ENCODE measurements around the gene PHYKPL. TPM values are rescaled to one million over a fixed set of nuclear protein-coding genes. Genes with fewer than 3 reads are reported as not detected.
"Not testable (repeated sequence)": the region's sequence is repeated elsewhere in the genome, so short reads cannot be mapped to it uniquely, and the experiment has no call there.

The PHYKPL gene
- total RNA-seq, 1 donor from 2014 or later, result 42.4 TPM

DNA sequence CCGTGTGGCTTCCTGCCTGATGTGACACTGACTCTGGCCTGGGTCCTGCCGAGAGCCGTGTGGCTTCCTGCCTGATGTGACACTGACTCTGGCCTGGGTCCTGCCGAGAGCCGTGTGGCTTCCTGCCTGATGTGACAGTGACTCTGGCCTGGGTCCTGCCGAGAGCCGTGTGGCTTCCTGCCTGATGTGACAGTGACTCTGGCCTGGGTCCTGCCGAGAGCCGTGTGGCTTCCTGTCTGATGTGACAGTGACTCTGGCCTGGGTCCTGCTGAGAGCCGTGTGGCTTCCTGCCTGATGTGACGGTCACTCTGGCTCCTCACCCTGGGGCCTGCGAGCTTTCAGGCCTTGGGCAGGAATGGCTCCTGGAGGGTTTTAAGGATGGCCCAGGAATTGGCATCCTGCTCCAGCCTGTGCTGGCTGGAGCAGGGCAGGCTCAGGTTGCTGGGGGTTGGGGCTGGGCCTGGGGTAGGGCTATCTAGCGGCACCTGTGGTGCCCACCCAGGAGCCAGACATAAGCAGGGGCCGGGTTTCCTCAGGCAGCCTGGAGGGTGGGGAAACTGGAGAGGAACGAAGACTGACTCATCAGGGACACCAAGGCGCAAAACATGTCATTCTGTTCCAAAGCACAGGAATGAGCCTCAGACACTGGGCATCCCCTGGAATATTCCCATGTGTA lies 7.2 kb upstream of the PHYKPL start:
- not testable (repeated sequence) for DNase-seq

DNA sequence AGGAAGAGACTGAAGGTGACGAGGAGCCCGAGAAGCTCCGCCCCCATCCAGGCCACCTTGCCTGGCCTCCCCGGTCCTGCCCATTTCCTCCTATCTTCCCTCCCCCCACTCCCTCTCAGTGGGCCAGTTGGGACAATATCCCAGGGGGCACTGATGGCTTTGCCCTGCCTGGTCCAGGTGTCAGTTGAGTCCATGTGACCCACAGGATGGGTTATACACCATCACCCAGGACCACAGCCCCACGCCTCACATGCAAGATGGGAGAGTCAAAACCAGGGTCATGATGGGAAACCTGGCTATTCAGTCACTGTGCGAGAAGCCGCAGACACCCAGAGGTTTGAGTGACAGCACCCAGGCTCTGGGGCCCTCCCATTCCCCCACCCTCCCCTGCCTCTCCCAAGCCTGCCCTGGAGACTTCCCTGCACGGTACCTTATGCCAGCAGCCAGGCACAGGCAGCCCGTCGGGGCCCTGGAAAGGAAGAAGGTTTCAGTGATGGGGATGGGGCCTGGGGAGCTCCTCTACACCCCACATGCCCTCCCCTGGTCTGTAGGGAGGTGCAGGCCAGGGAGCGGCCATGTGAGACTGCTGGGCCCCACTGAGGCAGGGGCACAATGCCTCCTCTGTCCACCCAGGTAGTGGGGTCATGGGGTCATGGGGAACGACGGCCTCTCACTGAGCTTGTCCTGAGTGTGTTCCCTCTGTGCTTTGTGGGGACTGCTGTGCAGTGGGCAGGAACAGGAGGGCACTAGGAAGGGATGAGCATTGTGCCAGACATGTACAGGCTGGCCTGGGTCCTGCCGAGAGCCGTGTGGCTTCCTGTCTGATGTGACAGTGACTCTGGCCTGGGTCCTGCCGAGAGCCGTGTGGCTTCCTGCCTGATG lies 6.3 kb upstream of the PHYKPL start:
- DNase-seq, result no peak

DNA sequence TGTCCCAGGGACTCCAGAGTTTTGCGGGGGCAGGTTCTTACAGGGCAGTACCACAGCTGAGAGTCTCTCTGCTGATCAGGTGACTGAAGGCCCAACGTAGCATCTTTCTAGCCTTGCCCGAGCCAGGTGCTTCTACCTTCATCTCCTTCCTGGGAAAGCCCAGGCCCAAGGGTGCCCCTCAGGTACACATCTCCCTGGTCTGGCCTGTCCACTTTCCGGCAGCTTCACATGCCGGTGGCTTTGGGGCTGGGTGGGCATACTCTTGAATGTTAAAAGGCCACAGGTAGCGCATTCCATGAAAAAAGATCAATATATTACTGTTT lies 5.7 kb upstream of the PHYKPL start:
- no peak for DNase-seq

DNA sequence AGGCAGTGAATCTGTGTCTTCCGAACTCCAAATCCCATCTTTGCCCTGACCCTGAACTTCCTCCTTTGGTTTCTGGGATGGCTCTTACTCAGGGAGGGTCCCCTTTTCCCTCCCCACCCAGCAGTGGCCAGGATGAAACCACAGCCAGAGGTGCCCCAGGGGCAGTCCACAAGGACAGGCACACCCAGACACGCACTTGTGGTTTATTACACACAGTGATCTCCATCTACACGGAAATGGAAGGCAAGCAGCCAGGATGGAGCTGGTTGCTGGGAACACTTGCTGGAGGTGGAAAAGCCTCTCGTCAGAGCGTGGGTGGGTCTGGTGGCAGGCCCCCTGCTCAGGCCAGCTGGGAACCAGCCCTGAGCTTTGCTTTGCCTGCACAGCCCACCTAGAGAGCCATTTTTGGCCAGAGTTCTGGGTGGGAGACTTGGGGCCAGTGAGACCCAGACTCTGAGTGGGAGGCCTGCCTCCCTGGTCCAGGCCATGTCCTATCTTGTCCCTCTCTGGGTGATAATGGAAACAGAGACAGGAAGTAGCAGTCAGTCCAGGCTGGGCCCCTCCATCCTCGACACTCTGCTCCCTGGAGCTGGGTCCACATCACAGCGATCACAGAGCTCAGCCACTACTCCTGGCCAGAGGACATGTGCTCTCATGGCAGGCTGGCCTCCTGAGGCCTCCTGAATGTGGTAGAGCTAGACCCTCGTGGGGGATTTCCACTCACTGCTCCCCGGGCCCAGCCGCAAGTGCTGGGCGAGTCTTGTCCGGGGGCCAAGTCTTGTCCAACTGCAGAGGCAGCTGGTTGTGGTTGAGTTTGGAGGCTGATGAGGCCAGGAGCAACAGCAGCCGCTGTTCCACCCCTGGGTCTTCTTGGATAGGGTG lies 5.1 kb upstream of the PHYKPL start:
- DNase-seq, result no peak

DNA sequence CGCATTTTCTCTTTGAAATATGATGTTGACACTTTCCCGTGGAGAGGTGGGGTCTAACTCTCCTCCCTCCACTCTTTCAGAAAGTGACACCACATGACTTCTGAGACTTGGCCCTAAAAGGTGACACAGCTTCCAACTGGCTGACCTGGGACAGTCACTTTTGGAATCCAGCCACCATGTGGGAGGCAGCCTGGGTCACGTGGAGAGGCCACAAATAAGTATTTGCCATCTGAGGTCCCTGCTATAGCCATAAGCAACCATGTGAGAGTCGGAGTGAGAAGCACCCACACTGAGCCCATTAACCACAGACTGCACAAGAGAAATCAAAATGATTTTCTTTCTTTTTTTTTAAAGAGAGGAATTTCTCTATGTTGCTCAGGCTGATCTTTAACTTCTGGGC lies 4.1 kb upstream of the PHYKPL start:
- no peak for DNase-seq

DNA sequence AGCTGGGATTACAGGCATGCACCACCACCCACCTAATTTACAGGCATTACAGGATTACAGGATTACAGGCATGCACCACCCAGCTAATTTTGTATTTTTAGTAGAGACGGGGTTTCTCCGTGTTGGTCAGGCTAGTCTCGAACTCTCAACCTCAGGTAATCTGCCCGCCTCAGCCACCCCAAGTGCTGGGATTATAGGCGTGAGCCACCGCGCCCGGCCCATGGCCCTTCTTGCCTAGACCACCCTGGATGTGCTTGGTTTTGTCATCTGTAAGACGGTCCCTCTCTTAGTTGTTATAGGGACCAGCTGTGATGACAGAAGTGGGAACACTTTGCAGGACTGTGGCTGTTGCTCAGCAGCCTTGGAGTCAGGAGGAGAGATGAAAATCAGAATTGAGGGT lies 3.5 kb upstream of the PHYKPL start:
- no peak for DNase-seq

DNA sequence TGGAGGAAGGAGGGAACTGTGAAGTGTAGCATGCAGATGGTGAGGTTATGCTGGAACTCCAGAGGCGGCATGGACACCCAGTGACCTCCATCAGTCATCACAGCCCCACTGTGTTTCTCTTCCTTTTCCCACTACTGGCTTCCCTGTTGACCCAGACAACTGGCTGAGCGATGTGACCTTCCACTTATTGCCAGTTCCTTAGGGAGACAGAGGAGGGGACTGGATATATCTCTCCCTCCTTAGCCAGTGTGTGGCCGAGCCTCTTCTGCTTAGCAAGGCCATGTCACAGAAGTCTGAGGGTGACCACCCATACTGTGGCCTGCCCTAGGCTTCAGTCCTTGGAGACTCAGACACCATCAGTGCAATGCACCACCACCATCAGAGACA lies 3.0 kb upstream of the PHYKPL start:
- DNase-seq, result no peak

DNA sequence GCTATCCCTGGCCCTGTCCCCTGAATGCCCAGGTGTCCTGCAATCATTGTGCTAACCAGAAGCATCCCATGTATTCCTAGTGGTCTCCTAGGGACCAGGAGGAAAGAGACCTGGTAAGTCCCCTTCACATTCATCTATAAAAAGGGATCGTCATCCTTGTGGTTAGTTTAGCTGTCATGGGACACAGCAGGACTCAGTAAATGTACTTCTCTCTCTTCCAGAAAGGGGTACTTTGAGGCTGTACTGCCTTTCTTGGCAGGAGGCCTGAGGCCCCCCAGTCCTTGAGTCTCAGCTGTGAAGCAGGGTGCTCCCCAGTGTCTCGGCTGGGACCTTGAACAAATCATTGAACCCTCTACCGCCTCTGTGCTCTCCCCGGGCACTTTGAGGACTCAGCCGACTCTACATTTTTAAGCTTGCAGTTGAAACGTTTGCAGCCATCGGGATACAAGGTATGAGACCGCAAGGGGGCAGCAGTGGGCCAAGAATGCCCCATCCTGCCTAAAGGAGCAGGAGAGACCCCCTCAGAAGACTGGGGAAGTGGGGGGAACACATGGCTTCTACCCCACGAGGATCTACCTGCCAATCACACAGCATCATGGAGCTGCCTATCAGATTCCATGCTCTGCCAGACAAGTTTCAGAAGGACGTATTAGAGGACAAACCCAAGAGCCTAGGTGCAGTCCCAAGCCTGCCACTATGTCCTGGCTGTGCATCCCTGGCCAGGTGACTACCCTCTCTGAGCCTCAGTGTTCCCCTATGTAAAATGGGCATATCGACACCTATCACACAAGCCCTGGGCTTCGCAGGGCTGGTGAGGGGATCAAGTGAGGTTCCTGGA lies 2.4 kb upstream of the PHYKPL start:
- peak; percentile 47 for DNase-seq

DNA sequence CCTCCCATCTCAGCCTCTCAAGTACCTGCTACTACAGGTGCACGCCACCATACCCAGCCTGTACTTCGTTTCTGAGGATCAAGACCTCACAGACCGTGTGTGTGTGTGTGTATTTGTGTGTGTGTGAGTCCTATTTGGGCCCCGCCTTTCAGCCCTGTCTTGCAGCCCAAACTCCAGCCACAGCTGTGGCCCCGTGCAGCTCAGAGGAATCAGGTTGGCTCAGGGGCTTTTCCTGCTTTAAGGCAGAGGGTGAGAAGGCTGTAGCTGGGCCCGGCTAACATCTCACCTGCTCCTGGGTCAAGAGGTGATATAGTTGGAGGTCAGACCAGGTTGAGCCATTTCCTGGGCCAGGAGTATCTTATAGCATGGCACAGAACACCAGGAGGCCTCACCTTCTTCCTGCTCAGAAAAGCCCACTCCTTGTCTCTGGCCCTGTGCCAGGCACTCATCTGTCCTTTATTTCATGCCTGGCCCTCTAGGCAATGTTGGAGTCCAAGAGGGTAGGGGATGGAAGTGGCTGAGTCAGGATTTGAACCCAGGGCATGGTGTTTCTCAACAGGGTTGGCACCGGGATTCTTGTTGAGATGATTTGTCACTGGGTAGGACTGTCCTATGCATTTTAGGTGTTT lies 1.6 kb upstream of the PHYKPL start:
- DNase-seq, result no peak

DNA sequence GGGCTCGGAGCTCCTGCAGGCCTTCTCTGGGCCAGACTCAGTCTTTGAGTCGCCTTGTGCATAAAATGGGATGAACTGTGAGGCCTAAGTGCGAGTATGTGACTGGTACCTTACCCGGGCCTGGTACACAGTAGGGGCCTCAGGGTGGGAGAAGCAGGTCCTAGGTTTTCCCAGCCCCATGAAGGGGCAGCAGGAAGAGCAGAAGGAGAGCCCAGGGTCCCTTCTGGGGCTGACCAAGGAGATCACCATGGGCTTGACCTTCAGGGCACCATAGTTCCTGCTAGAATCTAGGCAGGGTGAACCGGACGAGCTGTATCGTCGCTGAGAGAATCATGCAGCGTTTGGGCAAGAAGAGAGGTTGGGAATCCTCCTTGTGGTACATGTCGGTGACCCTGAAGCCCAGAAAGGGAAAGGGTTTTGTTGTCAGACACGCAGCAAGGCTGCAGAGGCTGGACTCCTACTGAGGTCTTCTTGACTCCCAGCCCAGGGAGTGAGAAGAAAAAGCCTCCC lies 373 bp upstream of the PHYKPL start:
- no peak for DNase-seq

DNA sequence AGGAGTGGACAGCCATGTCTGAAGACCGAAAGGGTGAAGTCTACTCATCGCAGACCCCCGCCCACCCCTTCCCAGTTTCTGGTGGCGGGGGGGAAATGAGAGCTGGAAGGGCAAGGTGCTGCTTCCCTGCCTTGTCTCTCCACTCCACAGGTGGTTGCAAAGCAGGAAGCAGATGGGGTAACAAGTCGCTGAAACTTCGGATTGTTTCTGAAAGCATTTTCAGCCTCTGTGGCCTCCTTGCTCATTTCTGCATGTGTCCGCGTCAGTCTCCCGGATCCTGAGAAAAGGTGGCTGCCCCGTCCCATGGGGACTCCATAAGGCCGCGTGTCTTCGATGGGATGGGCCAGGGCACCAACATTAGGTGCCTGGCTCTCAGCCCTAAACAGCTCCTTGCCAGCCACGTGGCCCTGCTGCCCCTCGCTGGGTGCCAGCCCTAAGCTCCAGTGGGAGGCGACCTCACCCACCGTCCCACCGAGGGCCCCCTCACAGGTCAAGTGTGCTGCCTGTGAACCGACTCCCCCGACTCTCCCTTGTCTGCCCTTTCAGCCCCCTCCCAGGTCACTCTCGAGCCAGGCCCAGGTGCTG lies 971 bp downstream of the PHYKPL start:
- no peak for DNase-seq

DNA sequence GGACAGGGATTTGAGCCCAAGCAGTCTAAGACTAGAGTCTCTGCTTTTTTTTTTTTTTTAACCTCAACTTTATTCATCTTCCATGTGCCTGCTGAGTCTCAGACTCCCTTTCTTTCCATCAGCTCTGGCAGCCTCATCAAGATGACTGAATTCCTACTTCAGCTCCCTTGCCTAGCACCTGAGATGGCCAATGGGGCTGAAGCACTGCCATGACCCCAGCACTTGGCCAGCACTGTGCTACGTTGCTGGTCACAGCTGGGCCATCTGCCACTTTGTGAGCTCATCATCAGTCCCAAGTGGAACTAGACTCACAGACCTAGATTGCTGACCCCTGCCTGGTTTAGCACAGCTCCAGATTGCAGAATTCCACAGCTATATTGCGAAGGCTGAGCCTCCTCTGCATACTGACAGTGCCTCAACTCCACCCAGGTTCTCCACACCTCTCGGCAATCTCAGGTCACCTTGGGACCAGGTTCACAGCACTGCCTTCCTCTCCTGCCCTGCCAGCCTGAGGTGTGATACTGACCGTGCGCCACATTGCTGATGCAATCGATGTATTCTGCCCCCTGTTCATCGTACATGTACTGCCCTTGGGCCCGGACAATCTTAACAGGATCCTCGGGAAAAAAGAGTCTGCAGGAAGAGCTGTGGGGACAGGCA lies 1.6 kb downstream of the PHYKPL start:
- no peak for DNase-seq

DNA sequence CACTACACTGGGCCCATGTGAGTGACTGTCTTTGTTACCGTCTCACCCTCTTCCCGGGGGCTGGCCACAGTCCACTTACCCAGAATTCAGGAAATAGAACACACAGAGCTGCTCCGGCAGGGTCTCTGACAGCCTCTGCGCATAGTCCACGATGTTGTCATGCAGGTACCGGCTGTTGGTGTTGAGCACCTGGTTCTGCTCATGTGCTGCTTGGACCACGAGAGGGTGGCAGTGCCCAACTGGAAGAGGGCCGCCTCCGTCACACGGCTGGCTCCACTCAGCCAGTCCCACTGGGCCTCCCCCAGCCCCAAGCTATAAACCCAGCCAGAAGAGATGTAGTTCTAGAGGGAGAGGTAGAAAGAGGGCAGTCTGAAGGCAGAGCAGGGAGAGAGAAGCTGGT lies 2.7 kb downstream of the PHYKPL start:
- DNase-seq, result no peak

DNA sequence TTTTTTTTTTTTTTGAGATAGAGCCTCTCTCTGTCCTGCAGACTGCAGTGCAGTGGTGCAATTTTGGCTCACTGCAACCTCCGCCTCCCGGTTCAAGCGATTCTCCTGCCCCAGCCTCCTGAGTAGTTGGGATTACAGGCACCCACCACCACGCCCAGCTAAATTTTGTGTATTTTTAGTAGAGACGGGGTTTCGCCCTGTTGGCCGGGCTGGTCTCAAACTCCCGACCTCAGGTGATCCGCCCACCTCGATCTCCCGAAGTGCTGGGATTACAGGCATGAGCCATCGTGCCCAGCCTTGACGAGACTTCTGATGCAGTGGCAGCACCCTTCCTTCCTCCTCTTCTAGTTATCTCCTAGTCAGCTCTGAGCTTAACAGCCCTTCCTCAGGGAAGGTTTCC lies 3.5 kb downstream of the PHYKPL start:
- DNase-seq, result not testable (repeated sequence)

DNA sequence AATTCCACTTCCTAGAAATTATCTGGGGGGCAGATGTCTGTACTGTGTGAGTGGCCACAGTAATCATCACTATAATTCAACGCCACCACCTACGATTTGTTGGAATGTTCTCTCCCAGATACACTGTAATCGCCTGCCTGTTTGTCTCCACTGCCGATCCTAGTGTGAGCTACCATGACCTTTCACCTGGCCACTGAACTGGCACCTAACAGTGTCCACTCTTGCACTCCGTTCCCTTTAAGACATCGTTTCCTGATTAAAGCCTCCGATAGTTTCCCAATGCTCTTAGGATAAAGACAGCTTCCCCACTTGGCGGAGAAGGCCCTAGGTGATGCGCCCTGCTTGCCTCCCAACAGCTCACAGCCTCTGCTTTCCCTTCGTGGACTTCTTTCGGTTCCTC lies 4.0 kb downstream of the PHYKPL start:
- DNase-seq, result no peak

DNA sequence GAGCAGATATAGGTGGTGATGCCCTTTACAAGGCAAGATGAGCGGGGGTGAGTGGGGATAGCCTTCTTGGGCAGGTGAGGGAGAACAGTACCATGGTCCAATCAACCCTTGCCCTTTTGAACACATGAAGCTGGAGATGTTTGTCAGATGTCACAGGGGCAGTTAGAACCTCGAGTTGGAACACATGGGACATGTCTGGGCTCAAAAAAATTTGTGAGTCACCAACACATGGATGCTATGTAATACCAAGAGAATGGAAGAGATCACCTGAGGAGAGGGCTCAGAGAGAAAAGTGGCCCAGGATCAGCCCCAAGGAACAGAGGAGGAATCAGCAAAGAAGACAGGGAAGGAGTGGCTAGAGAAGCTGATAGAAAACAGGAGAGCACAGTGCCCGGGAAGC lies 4.7 kb downstream of the PHYKPL start:
- no peak for DNase-seq

DNA sequence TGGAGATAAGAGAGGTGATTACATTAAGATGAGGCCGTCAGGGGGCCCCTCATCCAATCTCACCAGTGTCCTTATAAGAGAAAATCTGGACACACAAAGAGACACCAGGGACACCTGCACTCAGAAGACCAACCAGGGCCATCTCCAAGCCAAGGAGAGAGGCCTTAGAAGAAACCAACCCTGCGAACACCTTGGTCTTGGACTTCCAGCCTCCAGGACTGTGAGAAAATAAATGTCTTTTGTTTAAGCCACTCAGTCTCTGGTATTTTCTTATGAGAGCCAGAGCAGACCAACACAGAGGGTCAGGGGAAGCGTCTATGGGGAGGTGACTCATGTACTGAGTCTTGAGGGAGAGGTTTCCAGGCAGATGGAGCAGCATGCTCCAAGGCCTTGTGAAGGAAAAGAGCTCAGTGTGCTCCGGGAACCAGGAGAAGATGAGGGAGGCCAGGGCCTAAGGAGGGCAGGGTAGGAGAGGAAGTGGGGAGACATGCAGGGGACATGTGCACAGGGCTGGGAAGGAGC lies 5.4 kb downstream of the PHYKPL start:
- DNase-seq, result no peak

DNA sequence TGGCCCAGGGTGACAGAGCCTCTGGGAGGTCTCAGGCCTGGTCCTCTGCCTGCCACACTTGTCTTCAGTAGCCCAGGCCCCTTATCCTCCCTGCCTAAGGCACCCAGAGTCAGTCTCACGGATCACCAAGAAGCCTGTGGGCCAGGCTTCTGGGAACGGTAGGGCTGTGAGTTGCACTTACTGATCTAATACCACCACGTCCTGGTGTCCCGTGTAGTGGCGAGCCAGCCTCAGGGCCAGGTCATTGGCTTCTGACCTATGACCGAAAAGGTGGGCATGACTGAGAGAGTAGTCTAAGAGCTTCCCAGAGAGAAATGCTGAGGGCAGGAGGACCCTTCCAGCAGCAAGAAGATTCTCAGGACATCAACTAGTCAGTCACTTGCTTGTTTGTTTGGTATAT lies 7.4 kb downstream of the PHYKPL start:
- DNase-seq, result no peak

DNA sequence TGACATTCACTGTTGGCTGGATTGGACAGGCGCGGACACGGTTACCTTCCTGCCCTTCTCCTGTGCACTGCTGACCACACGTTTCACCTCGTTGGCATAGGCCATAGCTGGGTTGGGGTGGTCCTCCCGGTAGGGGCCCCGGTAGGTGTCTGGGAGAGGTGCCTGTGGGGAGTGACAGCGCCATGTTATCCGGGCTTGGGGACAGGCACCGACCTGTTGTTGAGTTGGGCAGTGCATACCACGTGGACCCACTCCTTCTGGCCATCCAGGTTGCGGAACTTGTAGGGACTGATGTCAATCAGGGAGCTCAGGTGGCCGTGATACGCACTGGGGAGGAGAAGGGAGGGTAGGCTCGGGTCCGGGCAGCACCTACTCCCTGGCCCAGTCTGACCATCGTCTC lies 8.2 kb downstream of the PHYKPL start:
- no peak for DNase-seq

DNA sequence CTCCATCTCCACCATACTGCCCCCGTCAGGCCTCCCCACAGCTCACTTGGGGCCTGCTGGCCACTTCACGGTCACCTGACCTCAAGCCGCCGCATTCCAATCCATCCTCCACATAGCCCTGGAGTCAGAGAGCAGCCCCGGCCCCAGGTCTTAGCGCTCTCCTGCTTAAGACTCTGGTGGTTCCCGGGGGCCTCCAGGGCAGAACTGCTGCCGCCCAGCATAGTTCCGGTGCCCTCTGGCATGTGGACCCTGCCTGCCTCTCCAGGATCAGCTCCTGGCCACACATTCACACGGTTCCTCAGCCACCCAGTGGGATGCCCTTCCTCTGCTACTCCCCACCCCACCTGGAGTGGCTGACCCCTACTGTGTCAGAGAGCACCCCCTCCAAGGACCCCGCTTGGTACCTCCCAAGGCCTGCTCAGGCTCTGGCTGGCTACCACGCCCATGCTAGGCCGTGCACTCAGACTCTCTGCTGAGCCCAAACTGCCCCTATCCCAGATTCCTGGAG lies 8.7 kb downstream of the PHYKPL start:
- no peak for DNase-seq

All from skin of body (tissue), 2 donors.